HG03565 (cell line): ENCODE measurements around the gene NOXO1.

Experiments
- ATAC-seq: cut with Tn5 transposase; IDR thresholded peaks from one replicate; pipeline ENCODE4 v1.9.1; 2021; ENCODE audit warnings: mild to moderate bottlenecking, moderate library complexity; ENCODE audit not compliant: unreplicated experiment

The NOXO1 gene, protein sequence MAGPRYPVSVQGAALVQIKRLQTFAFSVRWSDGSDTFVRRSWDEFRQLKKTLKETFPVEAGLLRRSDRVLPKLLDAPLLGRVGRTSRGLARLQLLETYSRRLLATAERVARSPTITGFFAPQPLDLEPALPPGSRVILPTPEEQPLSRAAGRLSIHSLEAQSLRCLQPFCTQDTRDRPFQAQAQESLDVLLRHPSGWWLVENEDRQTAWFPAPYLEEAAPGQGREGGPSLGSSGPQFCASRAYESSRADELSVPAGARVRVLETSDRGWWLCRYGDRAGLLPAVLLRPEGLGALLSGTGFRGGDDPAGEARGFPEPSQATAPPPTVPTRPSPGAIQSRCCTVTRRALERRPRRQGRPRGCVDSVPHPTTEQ

DNA sequence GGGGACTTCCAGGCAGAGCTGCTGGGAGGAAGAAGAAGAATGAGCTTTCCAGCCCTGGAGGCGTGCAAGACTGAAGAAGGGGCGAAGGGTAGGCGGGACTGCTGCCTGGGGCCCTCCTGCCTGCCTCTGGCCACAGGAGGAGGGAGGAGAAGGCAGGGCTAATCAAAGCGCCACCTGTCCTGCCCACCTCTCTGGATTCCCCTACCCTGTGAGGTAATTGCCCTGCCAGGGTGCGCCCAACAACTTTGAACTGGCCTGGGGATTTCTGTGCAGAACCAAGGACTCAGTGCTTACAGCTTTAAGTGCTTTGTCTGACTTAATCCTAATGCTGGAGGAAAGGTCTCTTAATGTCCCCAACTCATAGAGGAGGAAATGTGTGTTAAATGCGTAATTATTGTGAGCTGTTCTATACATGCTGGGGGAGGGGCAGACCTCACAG is at the start of gene NOXO1:
NOXO1 (minus strand) TSS at position 72 of the 439 bp plus-strand sequence. CDS start 290 bp downstream, outside the sequence.
- no peak for ATAC-seq

DNA sequence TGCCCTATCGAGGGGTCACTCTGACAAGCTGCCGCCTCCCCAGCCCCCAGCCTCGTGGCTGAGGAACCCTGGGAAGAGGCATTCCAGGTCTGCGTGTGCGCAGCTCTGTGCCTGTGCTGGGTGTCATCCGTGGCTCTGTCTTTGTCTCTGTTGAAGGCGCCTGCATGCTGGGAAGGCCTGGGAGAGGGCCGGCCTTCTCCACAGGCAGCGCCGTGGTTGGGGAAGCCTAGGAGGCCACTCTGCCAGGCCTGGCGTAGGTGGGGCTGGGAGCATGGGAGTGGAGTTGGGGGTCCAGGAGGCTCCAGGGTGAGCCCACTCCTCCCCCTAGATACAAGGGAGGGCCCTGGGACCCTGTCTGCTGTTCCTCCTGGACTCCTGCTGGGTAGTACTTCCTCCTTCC is 48.8 kb upstream of the NOXO1 start:
- no peak for ATAC-seq

DNA sequence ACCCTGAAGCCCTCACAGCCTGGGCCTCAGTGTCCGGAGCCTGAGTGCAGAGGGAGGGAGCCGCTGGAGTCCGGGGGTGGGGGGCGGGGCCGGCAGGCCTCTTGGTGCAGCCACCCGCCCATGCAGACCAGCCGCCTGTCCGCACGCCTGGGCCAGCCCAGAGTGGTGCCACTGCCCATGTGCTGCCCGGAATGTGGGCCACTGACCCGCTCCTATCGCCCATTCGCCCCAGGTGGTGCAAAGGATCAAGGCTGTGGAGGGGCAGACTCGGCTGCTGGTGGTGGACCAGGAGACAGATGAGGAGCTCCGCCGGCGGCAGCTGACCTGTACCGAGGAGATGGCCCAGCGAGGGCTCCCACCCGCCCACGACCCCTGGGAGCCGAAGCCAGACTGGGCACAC is 48.1 kb upstream of the NOXO1 start:
- no peak for ATAC-seq

DNA sequence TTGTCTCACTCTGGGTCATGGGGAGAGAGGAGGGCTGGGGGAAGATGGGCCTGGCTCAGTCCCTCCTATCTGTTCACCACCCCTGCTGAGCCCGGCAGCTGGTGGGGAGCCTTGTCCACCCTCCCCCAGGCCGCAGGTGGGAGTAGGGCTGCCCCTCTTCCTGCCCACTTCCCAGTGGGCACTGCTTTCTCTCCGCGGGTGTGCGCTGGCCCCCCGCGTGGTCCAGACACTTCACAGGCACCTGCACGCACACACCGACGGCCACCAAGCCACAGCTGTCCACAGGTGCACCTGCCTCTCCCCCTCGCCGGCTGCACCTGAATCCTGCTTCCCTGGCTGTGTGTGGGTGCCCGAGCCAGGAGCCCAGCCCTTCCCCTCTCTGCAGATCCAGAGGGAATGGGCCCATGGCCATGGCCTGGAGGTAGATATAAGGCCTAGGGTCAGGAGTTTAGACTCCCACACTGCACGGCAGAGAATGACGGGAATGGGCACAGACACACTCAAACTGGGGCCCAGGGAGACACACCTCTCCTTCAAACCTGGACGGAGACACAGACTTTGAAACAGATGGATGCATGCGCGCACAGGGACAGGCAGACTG is 47.5 kb upstream of the NOXO1 start:
- ATAC-seq: no peak

DNA sequence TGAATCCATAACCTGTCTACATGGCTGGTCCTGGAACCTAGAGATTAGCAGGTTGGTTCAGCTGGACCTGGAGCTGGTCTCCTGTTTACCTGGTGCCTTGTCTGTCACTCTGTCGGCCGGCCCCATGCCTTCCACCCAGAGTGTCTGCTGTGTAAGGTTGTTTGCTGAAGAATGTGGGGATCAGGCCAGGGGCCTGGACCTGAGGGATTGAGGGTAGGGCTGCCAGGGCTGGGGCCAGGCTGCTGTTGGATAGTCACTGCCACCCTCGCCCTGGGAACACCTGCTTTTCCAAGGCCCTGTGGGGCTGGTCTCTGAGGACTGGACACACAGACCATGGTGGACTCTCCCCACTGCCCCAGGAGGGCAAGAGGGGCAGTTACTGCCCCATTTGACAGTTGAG is 46.9 kb upstream of the NOXO1 start:
- ATAC-seq: no peak

DNA sequence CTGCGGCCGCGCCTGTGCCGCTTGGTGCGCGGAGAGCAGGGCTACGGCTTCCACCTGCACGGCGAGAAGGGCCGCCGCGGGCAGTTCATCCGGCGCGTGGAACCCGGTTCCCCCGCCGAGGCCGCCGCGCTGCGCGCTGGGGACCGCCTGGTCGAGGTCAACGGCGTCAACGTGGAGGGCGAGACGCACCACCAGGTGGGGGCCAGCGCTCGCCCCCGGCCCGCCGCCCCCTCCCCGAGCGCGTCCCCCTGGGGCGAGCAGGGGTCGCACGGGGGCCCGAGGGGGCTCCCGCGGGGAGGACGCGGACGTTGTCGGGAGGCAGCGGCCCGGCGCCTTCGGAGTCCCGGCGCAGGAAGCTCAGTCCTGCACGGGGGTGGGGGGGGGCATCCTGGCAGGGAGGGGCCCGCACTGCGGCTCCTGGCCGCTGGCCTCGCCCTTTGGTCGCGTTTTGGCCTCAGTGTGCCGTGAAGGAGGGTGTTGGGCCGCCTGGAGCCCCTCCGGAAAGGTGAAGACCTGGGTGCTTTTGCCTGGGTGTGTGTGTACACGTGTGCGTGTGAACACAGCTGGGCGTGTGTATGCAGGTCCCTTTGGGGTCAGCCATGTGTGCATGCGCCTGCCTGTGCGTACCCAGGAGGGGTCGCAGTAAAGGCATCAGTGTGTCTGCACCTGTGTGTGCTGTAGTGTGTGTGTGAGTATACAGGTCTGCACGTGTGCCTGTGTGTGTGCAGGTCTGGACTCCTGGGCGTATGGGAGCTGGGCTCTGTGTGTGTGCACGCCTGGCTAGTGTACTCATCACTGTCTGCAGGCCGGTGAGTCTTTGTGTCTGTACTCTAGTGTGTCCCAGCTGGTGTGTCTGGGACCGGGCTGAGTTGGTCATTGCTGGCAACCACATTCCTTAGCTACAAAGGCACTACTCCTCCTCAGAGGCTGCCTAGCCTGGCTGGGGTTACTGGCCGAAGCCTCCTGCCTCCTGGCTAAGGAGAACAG is 46.0 kb upstream of the NOXO1 start:
- no peak for ATAC-seq

DNA sequence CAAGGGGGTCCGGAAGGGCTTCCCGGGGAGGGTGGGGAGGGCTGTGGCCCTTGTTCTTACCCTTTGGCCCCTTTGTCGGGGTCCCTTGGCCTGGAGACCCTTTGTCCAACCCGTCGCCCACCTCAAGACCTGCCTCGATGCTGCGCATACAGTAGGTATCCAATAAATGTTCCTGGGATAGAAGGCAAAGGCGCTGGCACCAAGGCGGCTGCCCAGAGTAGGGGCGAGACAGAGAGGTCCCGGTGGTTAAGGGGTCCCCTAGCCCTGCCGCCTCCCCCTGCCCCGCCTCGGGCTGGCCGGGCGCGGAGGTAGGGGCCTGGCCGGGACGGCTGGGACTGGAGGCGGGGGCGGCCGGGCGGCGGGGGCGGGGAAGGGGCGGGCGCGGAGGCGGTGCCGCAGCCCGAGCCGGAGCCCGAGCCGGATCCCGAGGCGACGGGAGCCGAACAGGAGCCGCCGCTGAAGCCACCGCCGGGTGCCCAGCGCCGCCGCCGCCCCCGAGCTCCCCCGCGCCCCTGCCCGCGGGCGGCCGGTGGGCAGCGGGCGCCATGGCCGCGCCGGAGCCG is 45.3 kb upstream of the NOXO1 start, which contains the start of gene NHERF2:
NHERF2 (plus strand) TSS at position 442 of the 563 bp plus-strand sequence; CDS start at position 546, 104 bp downstream.
- no peak for ATAC-seq

DNA sequence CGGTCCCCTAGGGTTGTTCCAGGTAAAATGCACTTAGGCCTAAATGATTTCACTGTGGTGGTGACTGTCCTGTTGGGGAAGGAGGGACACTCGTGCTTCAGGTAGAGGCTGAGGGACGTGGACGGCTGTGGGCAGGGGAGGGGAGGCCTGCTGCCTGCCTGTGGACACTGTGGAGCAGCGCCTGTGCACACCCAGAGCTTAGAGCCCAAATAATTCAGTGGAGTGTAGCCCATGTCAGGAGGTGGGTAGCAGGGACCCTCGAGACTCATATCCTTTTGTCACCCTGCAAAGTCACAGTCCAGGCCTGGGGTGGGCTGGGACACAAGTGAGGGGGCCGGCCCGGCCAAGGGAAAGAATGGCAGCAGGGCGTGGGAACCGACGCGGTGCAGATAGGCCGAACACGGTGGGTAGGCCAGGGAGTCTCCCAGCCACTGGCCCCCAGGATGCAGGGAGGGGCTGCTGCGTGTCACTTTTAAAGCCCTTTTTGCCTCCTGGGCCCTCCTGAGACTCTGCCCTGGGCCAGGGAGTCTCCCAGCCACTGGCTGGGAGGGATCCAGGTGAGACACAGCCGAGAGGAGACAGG is 44.7 kb upstream of the NOXO1 start:
- no peak for ATAC-seq

DNA sequence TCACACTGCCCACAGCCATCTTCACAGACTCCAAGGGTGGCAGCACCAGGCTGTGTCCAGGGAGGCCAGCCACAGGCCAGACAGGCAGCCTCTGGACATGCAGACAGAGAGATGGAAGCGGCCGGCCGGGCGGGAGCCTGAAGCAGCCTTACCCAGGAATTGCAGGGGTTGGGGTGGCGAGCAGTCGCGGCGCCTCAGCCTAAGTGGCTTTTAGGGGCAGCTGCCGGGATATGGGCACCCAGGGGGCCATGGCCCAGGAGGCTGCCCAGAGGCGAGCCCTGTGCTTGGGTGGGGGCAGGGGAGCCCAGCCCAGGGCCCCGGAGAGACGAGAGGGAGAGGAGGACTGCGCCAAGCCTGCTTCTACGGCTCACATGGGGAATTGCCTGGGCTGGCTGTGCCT is 44.0 kb upstream of the NOXO1 start:
- no peak for ATAC-seq

DNA sequence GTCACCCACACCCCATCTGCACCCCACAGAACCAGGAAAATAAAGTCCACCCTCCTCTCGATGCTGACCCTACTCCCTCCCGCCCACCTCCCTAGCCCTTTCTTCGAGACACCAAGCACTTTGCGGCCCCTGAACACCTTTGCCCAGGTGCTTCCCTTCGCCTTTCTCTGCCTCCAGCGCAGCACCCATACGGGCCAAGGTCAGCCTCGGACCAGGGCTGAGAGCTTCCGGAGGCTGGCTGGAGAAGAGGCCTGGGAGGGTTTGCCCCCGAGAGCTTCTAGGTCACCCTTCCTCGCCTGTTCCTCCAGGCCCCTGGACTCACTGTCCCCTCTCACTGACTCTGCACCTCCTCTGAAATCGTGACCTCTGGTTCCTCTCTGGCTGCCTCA is 42.8 kb upstream of the NOXO1 start:
- no peak for ATAC-seq

DNA sequence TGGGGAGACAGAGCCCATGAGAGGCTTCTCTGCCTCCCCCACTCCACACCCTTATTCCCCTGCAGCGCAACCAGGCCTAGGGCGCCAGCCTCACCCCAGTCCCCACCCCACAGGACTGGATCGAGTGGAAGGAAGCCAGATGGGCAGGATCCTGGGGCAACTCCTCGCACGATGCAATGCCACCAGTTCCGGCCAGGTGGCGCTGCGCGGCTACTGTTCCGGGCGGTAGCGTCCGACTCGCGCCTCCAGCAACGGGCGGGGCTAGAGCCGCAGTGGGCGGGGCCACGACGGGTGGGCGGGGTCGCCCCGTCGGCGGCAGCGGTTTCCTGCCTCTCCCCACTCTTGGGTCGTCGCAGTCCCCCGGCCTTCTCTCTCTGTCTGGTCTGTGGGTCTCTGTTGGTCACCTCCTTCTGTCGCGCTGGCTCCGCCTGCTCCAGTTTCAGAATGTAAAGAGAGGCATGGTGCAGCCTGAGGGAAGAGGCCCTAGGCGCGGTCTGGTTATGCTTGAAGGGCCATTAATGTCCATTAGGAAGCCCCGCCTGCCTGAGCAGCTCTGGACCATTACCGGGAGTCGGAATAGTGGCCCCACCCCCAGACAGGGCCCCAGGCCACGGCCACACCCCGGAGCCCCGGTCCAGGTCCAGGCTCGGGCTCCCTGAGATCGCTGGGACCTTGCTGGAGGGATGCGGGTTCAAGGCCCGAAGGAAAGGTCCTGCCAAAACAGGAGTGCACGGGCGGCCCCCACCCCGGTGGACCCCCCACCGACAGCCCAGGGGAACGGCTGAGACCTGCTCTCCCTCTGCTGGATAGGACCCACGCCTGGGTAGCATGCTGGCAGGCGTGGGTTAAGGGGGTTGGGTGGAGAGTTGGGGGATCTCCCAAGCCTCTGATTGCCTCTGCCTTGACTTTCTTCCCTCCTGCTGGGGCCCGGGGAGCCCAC is 42.1 kb upstream of the NOXO1 start:
- ATAC-seq: peak; percentile 70

DNA sequence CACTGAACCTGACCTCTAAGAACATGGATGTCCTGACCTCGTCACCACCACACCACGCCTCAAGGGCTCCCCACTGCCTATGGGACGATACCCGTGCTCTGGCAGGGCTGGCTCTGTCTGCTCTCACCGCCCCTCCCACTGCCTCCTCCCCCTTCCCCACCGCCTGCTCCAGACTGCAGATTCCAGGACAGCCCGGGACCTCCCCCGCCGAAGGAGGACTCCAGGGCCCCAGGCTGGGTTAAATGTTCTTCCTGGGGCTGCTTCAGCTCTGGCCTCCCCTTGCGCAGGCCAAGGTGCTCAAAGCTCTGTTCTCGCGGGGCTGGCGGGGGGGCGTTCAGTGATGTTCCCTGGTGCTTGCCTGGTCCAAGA is 41.4 kb upstream of the NOXO1 start:
- ATAC-seq: no peak

DNA sequence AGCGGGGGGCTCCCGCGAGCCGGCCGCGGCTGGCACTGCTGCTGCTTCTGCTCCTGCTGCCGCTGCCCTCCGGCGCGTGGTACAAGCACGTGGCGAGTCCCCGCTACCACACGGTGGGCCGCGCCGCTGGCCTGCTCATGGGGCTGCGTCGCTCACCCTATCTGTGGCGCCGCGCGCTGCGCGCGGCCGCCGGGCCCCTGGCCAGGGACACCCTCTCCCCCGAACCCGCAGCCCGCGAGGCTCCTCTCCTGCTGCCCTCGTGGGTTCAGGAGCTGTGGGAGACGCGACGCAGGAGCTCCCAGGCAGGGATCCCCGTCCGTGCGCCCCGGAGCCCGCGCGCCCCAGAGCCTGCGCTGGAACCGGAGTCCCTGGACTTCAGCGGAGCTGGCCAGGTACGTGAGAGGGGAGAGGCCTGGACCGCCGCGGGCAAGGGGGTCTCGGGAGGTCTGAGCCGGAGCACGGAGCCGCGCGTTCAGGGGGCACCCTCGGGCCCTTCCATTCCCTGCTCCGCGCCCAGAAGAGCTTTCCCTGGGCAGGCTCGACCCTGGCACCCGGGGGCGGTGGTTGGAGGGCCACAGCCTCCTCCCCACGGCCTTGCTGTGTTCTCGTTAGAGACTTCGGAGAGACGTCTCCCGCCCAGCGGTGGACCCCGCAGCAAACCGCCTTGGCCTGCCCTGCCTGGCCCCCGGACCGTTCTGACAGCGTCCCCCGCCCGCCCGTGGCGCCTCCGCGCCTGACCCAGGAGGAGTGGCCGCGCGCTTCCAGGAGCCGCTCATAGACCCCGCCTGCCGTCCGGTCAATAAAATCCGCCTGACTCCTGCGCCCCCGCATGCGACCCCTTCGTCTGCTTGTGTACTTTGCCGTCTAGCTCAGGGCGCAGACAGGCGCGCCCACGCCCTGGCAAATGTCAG is 38.9 kb upstream of the NOXO1 start:
- no peak for ATAC-seq

DNA sequence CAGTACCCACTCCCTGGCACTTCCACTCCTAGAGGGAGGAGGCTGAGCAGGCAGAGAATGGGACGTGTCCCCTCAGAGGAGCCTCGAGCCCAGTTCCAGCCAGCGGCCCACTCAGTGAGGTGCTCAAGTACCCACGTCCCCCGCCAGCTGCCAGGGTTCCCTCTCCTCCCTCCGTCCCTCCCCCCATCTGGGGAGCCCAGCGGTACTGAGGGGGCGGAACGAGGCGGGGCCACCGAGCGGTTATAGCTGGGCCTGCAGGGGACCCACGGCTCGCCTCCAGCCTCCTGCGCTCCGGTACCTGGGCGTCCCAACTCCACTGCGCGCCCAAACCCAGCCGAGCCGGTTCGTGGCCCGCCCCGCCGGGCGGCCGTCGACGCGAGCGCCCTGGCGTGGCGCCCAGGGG is 38.2 kb upstream of the NOXO1 start, which contains the start of gene NPW:
NPW (plus strand) TSS at position 268 of the 403 bp plus-strand sequence.
- ATAC-seq: no peak

DNA sequence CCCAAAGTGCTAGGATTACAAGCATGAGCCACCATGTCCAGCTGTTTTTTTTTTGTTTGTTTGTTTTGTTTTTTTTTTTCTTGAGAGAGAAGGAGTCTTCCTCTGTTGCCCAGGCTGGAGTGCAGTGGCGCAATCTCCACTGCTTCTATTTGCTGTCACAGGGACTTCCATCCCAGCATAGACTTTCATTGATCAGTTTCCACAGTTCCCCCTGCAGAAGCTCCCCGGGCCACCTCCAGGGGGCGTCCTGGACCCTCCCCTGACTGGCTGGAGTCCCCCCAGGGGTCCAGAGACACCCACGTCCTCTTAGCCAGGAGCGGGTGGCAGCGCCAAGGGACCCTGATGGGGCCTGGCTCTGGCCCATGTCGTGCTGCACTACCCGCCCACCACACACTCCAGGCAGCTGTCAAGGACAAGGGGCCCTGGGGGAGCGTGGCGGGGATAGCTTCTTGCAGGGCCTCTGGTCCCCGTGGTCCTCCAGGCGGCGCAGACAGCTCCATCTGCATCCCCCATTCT is 35.2 kb upstream of the NOXO1 start:
- ATAC-seq: no peak

DNA sequence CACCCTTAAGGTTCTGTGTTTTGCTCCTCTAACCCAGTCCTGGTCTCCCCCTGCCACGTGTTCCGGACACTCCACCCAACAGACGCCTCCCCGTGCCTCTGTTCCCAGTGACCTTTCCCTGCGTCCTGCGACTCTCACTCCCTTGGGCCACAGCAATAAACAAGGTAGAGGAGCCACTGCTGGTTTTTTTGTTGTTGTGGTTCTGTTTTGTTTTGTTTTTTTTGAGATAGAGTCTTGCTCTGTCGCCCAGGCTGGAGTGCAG is 34.6 kb upstream of the NOXO1 start:
- ATAC-seq: no peak

DNA sequence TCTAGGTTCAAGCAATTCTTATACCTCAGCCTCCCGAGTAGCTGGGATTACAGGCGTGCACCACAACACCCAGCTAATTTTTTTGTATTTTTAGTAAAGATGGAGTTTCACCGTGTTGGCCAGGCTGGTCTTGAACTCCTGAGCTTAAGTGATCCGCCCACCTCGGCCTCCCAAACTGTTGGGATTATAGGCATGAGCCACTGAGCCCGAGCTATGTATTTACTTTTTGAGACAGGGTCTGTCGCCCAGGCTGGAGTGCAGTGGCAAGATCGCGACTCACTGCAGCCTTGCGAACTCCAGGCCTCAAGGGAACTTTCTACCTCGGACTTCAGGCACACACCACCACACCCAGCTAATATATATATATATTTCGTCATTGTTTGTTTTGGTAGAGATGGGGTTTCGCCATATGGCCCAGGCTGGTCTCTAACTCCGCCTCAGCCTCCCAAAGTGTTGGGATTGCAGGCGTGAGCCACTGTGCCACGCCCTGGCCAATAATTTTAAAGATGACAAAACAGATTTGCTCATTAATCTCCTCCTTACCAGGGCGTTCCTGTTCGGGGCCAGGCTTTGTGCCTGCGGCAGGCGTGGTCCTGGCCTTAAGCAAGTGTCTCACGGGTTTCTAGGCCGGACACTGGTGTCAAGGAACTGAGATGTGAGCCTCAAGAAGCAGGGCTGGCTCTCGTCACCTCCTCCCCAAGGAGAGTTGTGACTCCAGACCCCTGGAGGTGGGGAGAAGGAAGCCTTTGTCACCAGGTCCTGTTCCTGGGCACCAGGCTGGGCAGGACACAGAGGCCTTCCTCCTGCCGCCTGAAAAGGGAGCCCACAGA is 34.1 kb upstream of the NOXO1 start:
- ATAC-seq: no peak

DNA sequence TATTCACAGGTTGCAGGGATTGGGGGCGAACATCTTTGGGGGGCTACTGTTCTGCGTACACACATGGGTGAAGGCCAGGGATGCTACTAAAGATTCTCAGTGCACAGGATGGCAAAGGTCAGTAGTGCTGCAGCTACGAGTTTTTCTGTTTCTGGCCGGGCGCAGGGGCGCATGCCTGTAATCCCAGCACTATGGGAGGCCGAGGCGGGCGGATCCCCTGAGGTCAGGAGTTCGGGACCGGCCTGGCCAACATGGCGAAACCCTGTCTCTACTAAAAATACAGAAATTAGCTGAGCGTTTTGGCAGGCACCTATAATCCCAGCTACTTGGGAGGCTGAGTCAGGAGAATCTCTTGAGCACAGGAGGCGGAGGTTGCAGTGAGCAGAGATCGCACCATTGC is 32.3 kb upstream of the NOXO1 start:
- ATAC-seq: no peak
